Activated naive CD4-positive, alpha-beta T cell treated with anti-CD3 and anti-CD28 coated beads, Interleukin-2, amount 50 U/mL, for 72 hours (primary cell): ENCODE results near the gene NPB. TPM values are rescaled to one million over a fixed set of nuclear protein-coding genes. Genes with fewer than 3 reads are reported as not detected.

Experiments
- ATAC-seq, 2 donors: fragments of 150-1000 bp; cut with Tn5 transposase; 2 replicates each; pipeline ENCODE4 v1.10.0; 2021; ENCODE audit warnings: mild to moderate bottlenecking in 2 of 2, moderate library complexity in 2 of 2
- DNase-seq, 2 donors: peaks; one replicate each; pipeline ENCODE4 v3.0.0; 2021 to 2022; ENCODE audit warnings: low spot score in 2 of 2
- H3K27ac Mint-ChIP-seq, 2 donors: one replicate each; pipeline ENCODE4 v1.8.0; 2022; ENCODE audit warnings: mild to moderate bottlenecking in 2 of 2, mixed read lengths in 2 of 2
- H3K36me3 Mint-ChIP-seq, 2 donors: one replicate each; pipeline ENCODE4 v1.8.0; 2022; ENCODE audit warnings: mixed read lengths in 2 of 2
- H3K9me3 Mint-ChIP-seq, 2 donors: one replicate each; pipeline ENCODE4 v1.8.0; 2022; ENCODE audit warnings: mixed read lengths in 2 of 2
- total RNA-seq, 2 donors: library from RNA; stranded (reverse); gene quantifications; one replicate each; pipeline ENCODE4 v1.2.3, GENCODE V29; 2022

NPB gene
- total RNA-seq, 2 donors from 2014 or later: 0.27 TPM; not detected in 1

DNA sequence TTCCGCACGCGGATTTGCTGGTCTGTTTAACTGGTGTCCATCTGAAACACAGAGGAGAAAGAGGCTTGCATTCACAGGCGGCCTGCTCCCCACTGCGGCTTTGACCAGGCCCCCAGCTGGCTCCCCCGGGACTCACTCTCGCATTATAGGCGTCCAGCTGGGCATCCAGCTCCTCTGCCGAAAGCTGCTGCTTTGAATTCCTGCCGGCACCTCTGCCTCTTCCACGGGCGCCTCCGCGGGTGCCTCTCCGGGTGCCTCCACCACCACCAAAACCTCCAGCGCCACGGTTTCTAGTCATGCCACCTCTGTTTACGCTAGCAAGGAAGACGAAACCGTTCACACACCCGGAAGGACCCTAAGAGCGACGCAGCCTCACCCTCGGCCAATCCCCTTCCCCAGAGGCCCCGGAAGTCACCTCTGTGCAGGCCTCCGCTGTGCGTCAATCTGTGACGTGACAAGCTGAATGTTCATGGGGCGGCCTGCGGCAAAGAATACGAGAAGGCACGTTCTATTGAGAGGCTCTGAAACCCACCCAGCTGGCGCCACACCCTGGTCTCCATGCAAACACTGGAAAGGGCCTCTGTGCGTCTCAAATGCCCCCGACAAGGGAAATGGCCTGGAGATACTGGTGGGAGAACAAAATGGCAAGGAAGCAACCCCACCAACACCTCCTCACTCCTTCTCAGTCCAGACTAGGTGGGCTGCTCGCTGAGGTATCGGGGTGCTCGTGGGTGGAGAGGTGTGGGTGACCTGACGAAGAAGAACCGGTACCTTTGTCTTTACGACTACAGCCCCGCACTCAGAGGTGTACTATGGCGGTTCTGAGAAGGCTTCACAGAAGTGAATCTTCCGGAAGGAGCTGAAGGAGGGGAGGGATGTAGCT, 13.7 kb upstream of the NPB start:
- no peak for ATAC-seq
- Mint-ChIP-seq H3K9me3 (no peaks in the 10 kb centered on the region), H3K27ac (peak overlapping the region; percentile 44 to 57), H3K36me3 (peaks cover 49 to 50% of the 10 kb centered on the region in 2 donors)
- DNase-seq: no peak

DNA sequence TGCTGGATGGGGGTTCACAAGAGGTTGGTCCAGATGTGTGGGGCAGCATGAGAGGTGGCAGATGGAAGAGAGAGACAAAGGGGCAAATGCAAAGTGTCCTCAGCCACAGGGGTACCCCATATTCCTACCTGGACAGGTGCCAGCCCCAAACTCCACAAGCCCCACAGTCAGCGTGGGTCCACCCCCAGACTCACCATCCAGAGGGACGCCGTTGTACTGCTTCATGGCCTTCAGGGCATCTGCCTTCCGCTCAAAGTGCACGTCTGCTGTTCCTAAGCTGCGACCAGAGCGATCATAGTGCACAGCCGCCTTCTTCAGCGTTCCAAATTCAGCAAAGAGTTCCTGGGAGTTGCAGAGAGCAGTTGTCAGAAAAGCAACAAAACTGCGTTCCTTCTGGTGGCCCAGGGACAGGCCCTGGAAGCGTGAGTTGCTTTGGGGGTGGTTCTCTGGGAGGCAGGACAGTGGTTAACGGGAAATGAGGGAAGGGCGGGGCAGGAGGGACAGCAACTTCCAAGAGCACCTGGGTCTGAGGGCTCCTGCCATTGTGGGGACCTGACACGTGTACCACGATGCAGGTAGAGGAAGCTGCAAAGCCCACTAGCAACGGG, 12.9 kb upstream of the NPB start:
- no peak for ATAC-seq
- H3K36me3 Mint-ChIP-seq: peaks cover 49 to 50% of the 10 kb centered on the region in 2 donors
- no peak for DNase-seq
- H3K27ac Mint-ChIP-seq: peak overlapping the region; percentile 44 to 57
- H3K9me3 Mint-ChIP-seq: no peaks in the 10 kb centered on the region

DNA sequence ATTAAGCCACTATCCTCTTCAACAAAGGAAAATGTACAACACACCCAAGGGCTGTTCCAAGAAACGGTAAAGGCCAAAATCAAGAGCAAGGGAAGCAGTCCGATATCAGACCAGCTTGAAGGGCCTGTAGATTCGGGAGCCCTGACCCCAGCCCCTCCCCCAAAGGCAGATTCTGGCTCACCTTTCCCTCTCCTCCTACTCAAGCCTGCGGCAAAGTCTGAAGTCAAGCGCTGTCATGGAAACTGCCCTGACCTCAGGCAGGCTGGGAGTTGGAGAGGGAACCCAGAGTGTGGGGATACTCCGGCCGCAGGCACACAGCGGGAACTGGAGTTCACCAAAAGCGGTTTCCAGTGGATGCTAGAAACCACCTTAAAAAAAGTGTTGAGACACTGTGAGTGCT, 12.4 kb upstream of the NPB start:
- no peak for DNase-seq
- H3K27ac Mint-ChIP-seq: peak overlapping the region; percentile 95
- ATAC-seq: no peak
- no peaks in the 10 kb centered on the region for H3K9me3 Mint-ChIP-seq
- peaks cover 49 to 50% of the 10 kb centered on the region in 2 donors for H3K36me3 Mint-ChIP-seq

DNA sequence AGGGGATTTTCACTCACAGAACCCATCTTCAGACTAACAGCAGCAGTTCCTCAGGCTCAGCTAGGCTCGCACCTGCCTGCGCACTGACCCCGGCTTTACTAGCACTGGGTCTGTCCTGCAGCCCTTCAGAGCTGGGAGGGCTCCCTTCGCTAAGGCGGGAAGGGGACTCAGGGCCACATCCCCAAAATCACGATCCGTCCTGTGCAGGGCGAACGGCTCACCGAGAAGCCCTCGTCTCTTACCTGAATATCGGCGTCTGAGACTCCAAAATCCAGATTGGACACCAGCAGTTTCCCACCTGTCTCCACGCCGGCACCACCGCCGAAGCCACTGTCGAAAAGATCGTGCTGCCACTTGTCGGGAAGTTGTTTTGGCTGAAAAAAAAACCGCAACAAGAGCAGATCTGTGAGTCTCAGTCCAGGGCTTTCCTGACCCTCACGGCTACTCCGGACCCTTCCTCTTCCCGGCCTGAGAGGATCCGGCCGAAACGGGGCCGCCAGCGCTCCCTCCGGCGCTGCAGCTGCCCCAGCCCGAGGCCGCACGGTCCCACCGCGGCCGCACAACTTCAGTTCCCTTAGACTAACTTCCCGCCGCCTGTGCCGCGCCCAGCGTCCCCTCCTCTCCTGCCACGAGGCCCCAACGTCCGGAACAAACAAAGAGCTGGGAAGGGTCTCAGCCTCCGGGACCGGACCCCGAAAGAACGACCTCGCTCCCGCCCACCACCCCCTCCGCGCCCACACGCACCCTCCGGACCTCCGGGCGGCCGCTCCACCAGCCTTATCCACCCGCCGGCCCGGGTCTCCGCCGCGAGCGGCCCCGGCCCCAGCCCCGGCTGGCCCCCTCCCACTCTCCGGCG, 11.4 kb upstream of the NPB start:
- DNase-seq (no peak), ATAC-seq (no peak)

DNA sequence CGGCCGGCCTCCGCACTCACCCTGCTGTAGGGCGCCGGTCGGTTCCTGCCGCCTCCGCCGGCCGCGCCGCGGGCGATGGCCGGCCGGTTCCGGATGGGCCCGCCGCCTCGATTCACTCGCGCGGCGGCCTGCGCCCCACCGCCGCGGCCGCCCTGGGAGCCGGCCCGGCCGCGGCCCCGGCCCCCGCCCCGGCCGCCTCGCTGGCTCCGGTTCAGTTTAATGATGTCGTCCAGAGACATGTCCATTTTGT, 10.8 kb upstream of the NPB start:
- ATAC-seq: peak; percentile 1 to 3
- H3K36me3 Mint-ChIP-seq: peaks cover 40 to 43% of the 10 kb centered on the region in 2 donors
- no peaks in the 10 kb centered on the region for H3K9me3 Mint-ChIP-seq
- no peak for DNase-seq
- peak overlapping the region; percentile 95 to 99 for H3K27ac Mint-ChIP-seq

More for the DNA sequence above, 11.4 kb upstream of the NPB start:
- Mint-ChIP-seq H3K27ac (peak overlapping the region; percentile 95), H3K9me3 (no peaks in the 10 kb centered on the region), H3K36me3 (peaks cover 44 to 46% of the 10 kb centered on the region in 2 donors)

DNA sequence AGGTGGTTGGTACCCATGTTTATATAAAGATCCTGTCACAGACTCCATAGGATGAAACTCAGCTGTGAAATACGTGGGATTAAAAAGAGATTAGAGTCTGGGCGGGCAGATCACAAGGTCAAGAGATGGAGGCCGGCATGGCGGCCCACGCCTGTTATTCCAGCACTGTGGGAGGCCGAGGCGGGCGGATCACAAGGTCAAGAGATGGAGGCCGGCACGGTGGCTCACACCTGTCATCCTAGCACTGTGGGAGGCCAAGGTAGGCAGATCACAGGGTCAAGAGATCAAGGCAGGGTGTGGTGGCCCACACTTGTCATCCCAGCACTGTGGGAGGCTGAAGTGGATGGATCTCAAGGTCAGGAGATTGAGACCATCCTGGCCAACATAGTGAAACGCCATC, 6.6 kb upstream of the NPB start:
- no peak for ATAC-seq
- peak overlapping the region in 1 of 2 donors; percentile 36 for H3K27ac Mint-ChIP-seq
- DNase-seq: no peak
- H3K9me3 Mint-ChIP-seq: no peaks in the 10 kb centered on the region
- peaks cover 16 to 24% of the 10 kb centered on the region in 2 donors for H3K36me3 Mint-ChIP-seq

DNA sequence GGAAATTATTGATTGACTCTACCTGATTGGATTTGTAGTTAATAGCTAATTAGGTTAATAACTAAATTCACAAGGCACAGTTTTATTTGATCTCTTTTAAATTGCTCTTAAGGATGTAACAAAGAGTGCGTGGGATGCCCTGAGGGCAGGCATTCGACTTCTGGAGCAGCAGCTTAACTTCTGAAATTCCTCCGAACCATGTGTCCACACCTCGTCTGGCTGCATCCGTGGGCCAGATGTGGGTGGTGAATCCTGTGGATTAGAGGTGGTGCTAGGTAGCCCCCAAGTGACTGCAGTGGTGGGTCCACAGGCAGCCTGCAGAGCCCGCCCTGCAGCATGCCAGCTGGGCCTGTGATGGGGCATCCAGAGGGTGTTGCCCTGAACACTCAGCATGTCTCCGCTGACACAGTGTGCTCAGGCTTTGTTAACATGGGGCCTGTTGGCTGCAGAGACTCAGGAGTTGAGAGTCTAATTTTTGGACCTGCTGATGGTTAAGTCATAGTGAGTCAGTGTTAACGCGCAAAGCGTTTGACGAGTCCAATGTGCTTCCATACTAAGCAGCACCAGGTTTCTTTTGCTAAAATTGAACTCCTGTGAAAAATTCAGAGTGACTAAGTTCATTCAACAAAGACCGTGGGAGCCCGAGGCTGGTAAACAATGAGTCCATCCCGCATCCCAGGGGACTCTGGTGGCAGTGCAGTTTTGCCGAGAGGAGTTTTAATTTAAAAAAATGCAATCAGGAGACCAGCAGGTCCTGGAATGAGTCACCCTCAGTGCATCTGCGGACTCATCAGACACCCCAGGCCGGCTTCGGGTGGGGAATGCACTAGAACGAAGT, 3.8 kb upstream of the NPB start:
- no peak overlapping the region for H3K27ac Mint-ChIP-seq
- ATAC-seq (no peak), DNase-seq (no peak)
- peaks cover 14 to 18% of the 10 kb centered on the region in 2 donors for H3K36me3 Mint-ChIP-seq
- H3K9me3 Mint-ChIP-seq: no peaks in the 10 kb centered on the region

DNA sequence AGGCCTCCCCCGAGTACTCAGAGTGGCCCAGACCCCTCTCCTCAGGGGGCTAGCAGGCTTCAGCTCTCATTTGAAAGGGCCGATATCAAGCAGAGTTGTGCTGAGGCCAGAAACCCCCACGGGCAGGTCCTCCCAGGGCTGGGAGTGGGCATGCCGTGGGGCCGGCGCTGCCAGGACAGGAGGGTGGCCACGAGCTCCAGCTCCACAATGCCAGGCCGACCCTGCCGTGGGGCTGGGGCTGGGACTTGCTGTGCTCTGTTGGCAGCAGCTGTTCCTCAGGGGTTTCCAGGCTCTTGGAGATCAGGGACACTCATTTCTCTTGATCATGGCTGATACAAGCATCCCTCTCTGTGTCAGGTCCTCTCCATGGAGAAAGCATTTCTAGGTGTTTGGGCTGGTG, 3.2 kb upstream of the NPB start:
- DNase-seq (no peak), ATAC-seq (no peak)
- H3K27ac Mint-ChIP-seq: no peak overlapping the region
- peaks cover 14 to 18% of the 10 kb centered on the region in 2 donors for H3K36me3 Mint-ChIP-seq
- H3K9me3 Mint-ChIP-seq: no peaks in the 10 kb centered on the region

DNA sequence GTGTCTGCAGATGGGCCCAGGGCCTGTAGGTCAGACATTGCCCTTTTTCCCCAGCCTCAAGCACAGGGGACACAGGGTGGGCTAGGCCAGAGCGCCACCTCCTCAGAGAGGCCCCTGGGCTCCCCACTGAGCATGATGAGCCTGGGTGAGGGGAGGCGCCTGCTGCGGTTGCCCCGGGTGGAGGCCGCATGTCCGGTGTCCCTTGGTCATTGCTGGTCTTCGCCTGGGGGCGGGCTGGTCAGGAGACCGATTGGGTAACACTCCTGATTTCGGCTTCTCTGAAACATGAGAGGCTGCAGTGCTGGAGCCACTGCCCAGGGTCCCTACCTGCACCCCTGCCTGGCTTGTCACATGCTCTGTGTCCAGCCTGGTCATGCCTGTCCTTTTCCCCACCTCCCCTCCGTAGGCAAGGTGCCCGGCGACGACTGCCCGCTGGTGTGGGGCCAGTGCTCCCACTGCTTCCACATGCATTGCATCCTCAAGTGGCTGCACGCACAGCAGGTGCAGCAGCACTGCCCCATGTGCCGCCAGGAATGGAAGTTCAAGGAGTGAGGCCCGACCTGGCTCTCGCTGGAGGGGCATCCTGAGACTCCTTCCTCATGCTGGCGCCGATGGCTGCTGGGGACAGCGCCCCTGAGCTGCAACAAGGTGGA, 2.4 kb upstream of the NPB start:
- no peaks in the 10 kb centered on the region for H3K9me3 Mint-ChIP-seq
- ATAC-seq (no peak), DNase-seq (no peak)
- no peak overlapping the region for H3K27ac Mint-ChIP-seq
- peaks cover 14 to 18% of the 10 kb centered on the region in 2 donors for H3K36me3 Mint-ChIP-seq

DNA sequence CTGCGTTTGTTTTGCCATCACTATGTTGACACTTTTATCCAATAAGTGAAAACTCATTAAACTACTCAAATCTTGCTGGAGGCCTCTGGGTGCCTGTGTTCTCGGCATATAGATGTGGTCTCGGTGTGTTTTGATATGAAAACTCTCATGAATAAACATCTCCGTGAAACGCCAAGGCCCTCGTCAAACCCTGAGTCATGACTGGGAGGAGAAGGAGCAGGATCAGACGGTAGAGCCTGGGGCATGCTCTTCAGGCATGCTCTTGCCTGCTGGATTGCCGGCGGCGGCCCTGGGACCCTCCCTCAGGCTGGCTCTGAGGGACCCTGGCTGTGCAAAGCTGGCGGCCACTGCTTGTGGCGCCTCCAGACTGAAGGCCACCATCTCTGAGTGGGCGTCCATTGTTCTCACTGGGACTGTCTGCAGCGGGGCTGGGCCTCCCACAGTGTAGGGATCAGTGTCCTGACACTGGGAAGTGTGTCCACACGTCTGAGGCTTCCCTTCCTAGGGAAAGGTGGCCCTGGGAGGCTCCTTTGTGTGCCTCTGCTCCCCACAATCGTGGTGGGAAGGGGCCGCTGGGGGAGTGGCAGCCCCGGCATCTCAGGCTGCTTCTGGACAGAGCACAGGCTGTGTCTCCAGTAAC, 1.7 kb upstream of the NPB start:
- Mint-ChIP-seq H3K36me3 (peaks cover 14 to 18% of the 10 kb centered on the region in 2 donors), H3K9me3 (no peaks in the 10 kb centered on the region), H3K27ac (no peak overlapping the region)
- peak in 1 of 2 donors; percentile 9 for ATAC-seq
- no peak for DNase-seq

DNA sequence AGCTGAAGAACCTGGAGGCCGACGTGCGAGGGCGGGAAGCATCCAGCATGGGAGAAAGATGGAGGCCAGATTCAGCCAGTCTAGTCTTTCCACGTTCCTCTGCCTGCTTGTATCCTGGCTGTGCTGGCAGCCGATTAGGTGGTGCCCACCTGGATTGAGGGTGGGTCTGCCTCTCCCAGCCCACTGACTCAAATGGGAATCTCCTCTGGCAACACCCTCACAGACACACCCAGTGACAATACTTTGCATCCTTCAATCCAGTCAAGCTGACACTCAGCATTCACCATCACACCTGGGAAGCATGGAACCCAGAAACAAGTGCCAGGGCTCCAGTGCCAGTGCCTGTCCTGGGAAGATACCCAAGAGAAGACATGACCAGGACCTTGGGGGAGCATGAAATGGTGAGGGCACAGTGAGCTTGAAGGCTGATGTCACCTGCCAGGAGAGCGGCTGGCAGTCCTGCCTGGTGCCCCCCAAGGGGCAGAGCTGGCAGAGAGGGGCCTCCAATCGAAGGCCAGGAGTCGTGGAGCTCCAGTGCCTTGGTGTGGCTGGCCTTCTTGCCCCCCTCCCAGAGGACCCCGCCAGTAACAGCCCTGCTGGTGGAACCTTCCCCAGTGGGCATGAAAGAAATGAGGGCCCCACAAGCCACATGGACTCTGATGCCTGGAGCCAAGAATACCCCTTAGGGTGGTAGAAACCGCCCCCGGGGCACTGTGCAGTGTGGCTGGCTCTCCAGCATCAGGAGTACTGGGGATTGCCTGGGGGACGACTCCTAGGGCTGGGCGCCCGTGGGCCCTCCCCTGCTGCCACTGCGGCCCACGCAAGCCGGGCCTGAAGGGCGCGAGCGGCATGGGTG, 643 bp upstream of the NPB start:
- H3K36me3 Mint-ChIP-seq: peaks cover 14 to 18% of the 10 kb centered on the region in 2 donors
- peak; percentile 25 to 26 for ATAC-seq
- no peak for DNase-seq
- H3K27ac Mint-ChIP-seq: no peak overlapping the region
- H3K9me3 Mint-ChIP-seq: no peaks in the 10 kb centered on the region

DNA sequence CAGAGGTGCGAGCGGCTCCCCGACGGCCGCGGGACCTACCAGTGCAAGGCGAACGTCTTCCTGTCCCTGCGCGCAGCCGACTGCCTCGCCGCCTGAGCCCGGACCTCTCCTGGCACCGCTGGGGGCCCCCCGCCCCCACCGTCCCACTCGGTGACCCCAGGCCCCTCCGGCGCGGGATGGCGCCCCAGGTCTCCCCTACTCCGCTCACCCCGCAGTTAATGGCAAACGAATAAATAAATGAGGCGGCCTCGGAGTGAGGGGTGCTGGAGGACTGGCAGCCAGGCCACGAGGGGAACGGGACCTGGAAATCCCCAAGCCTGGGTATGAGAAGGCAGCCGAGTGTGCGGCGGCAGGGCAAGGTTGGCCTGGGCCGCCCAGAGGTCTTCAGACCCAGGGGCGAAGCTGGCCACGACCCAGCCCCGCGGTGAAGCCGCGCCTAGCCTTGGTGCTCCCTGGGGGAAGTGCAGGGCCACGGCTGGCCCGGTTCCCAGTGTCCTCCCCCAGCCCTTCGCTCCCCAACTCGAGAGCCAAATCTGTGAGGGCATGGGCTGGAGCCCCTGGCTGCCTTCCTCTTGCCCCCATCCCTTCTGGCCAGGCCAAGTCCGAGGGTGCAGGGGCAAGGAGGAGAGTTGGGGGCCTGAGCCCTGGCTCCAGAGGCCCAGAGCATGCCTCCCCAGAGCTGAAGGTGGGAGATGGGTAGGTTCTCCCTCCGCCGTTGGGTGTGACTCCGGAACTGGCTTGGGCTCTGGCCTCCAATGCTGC, 796 bp downstream of the NPB start:
- DNase-seq (no peak), ATAC-seq (peak in 1 of 2 donors; percentile 34)
- Mint-ChIP-seq H3K36me3 (peaks cover 14 to 18% of the 10 kb centered on the region in 2 donors), H3K9me3 (no peaks in the 10 kb centered on the region), H3K27ac (no peak overlapping the region)

DNA sequence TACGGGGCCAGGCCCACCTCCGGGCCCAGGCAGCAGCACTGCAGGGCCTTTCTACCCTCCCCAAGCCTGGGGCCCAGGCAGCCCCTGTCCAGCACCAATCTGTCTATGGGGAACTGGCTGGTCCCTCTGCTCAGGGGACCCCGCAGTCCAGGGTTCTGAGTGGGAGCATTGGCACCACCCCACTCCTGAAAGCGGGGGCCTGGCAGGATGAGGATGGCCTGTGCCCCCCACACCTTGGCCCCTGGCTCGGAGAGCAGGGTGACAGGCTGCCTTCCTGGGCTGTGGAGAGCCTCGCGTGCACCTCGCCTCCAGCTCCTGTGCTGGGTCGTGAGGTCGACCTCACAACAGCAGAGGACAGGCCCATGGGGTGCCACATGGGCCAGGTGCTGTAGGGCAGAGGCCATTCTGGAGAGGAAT, 1.4 kb downstream of the NPB start:
- DNase-seq: no peak
- Mint-ChIP-seq H3K36me3 (peaks cover 12 to 14% of the 10 kb centered on the region in 2 donors), H3K27ac (no peak overlapping the region), H3K9me3 (no peaks in the 10 kb centered on the region)
- no peak for ATAC-seq

DNA sequence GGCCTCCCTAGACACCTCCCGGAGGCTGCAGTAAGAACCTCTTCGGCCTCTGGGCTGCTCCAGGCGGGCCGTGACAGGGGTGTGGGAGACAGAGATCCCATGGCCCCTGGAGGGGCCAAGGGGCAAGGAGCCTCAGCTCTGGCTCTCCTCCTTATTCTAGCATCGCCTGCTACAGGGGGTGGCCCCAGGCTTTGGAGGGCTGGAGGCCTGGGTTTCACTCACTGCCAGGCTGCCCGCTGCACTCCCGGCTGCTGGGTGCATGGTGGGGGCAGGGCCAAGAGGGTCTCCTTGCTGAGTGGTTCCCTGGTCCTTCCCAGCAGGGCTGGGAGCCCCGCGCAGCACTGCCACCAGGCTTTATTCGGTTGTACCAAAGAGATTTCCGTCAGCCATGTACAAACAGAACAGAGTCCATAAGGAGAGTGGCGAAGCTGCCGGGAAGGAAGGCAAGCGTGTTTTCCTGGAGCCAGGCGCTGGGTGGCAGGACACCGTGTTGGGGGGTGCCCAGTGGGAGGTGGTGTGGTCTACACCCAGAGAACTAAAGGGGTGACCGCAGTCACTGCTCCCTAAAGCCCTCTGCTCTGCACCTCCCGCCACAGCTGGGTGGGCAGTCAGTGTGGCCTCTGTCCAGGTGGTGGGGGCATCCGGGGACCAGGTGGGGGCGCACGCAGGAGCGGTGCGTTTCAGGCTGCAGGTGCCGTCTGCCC, 2.0 kb downstream of the NPB start:
- ATAC-seq (no peak), DNase-seq (no peak)
- H3K9me3 Mint-ChIP-seq: no peaks in the 10 kb centered on the region
- H3K36me3 Mint-ChIP-seq: peaks cover 12 to 14% of the 10 kb centered on the region in 2 donors
- H3K27ac Mint-ChIP-seq: no peak overlapping the region
